Type B pancreatic cell (in vitro differentiated cells): ENCODE measurements around the gene SMARCAD1. TPM values are rescaled to one million over a fixed set of nuclear protein-coding genes. Genes with fewer than 3 reads are reported as not detected.
"Not testable (repeated sequence)": the region's sequence is repeated elsewhere in the genome, so short reads cannot be mapped to it uniquely, and the experiment has no call there.

Experiments
- DNase-seq: peaks from one replicate; pipeline ENCODE4 v3.0.0; 2021; ENCODE audit warnings: mixed read lengths; ENCODE audit not compliant: unreplicated experiment; ENCODE audit errors: extremely low spot score
- H3K27ac Mint-ChIP-seq: 2 replicates; pipeline ENCODE4 v1.8.0; 2021; ENCODE audit warnings: mild to moderate bottlenecking, mixed read lengths
- H3K27me3 Mint-ChIP-seq: 2 replicates; pipeline ENCODE4 v1.8.0; 2021; ENCODE audit warnings: mixed read lengths
- H3K36me3 Mint-ChIP-seq: 2 replicates; pipeline ENCODE4 v1.8.0; 2021; ENCODE audit warnings: mixed read lengths
- H3K4me1 Mint-ChIP-seq: one replicate; pipeline ENCODE4 v1.8.0; 2021; ENCODE audit warnings: mixed read lengths; ENCODE audit not compliant: unreplicated experiment
- H3K4me3 Mint-ChIP-seq: 2 replicates; pipeline ENCODE4 v1.8.0; 2021; ENCODE audit warnings: mild to moderate bottlenecking, mixed read lengths
- H3K9me3 Mint-ChIP-seq: 2 replicates; pipeline ENCODE4 v1.8.0; 2021; ENCODE audit warnings: mixed read lengths
- CTCF ChIP-seq: fragments of 200-600 bp; sonication (generic); conservative IDR thresholded peaks from 2 replicates; pipeline ENCODE4 v1.5.0; 2021; ENCODE audit warnings: antibody characterized with exemption, mild to moderate bottlenecking
- total RNA-seq: library from RNA; stranded (reverse); gene quantifications from 2 replicates; pipeline ENCODE4 v1.2.1, GENCODE V29; 2021; ENCODE audit warnings: low replicate concordance

SMARCAD1 gene
- total RNA-seq, 1 donor from 2014 or later, result 52.3 TPM

GRCh38 chr4:94334476-94334875 is 126.8 kb downstream of the SMARCAD1 start:
- Mint-ChIP-seq H3K36me3 (no peaks in the 10 kb centered on the region), H3K9me3 (no peaks in the 10 kb centered on the region), H3K27ac (no peak overlapping the region), H3K4me3 (no peak overlapping the region), H3K4me1 (no peaks in the 10 kb centered on the region), H3K27me3 (peaks cover 4% of the 10 kb centered on the region)
- no peak for DNase-seq
- TF ChIP-seq CTCF, result no peak

- peaks cover 1% of the 10 kb centered on the region for H3K27me3 Mint-ChIP-seq
- no peak for TF ChIP-seq CTCF
- H3K4me1 Mint-ChIP-seq, result no peaks in the 10 kb centered on the region
- no peak overlapping the region for H3K4me3 Mint-ChIP-seq
- no peak for DNase-seq
- no peaks in the 10 kb centered on the region for H3K9me3 Mint-ChIP-seq
- no peak overlapping the region for H3K27ac Mint-ChIP-seq
- no peaks in the 10 kb centered on the region for H3K36me3 Mint-ChIP-seq
These were observed 127.3 kb downstream of the SMARCAD1 start for GRCh38 chr4:94334962-94335361.

GRCh38 chr4:94336303-94336702 is 128.6 kb downstream of the SMARCAD1 start:
- no peak for TF ChIP-seq CTCF
- Mint-ChIP-seq H3K27ac (no peak overlapping the region), H3K9me3 (no peaks in the 10 kb centered on the region), H3K4me3 (no peak overlapping the region), H3K27me3 (no peaks in the 10 kb centered on the region), H3K4me1 (no peaks in the 10 kb centered on the region), H3K36me3 (no peaks in the 10 kb centered on the region)
- DNase-seq, result no peak

- not testable (repeated sequence) for H3K4me1 Mint-ChIP-seq, H3K4me3 Mint-ChIP-seq
These were observed 129.1 kb downstream of the SMARCAD1 start for GRCh38 chr4:94336791-94337190.

GRCh38 chr4:94338681-94339351 is 131.2 kb downstream of the SMARCAD1 start:
- Mint-ChIP-seq H3K4me1 (no peaks in the 10 kb centered on the region), H3K27ac (no peak overlapping the region)

More at GRCh38 chr4:94336791-94337190, 129.1 kb downstream of the SMARCAD1 start:
- not testable (repeated sequence) for H3K9me3 Mint-ChIP-seq, H3K27ac Mint-ChIP-seq, DNase-seq, H3K27me3 Mint-ChIP-seq, H3K36me3 Mint-ChIP-seq

More at GRCh38 chr4:94338681-94339351, 131.2 kb downstream of the SMARCAD1 start:
- no peak for TF ChIP-seq CTCF
- H3K9me3 Mint-ChIP-seq, result no peaks in the 10 kb centered on the region
- H3K4me3 Mint-ChIP-seq, result no peak overlapping the region
- no peaks in the 10 kb centered on the region for H3K27me3 Mint-ChIP-seq
- H3K36me3 Mint-ChIP-seq, result no peaks in the 10 kb centered on the region
- DNase-seq, result no peak
